Measurements from ENCODE around the gene CADM2.

The CADM2 gene

GRCh38 chr3:85185495-85185894, 226.7 kb downstream of the CADM2 start:
- no peak for DNase-seq (ENCODE audit: low read depth, low spot score)

DNA sequence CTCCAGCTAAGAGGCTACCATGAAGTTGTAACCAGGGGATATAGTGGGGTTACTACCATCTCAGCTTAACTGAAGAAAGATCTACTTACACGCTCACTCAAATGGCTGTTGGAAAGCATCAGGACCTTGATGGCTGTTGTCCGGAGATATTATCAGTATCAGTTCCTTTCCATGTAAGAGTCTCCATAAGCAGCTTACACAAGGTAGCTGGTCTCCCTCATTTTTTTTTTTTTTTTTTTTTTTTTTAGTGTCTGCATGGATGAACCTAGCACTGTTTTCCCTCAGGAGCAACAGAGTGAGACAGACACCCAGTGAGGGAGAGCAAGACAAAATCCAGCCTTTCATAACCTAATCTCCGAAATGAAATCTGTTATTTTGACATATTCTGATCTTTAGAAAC, 230.9 kb downstream of the CADM2 start:
- DNase-seq (ENCODE audit: low read depth, low spot score), result no peak

- no peak for DNase-seq (ENCODE audit: low read depth, low spot score)
These were observed 234.8 kb downstream of the CADM2 start for GRCh38 chr3:85193565-85193964.

- no peak for DNase-seq (ENCODE audit: low read depth, low spot score)
These were observed 249.9 kb downstream of the CADM2 start for GRCh38 chr3:85208650-85209049.

DNA sequence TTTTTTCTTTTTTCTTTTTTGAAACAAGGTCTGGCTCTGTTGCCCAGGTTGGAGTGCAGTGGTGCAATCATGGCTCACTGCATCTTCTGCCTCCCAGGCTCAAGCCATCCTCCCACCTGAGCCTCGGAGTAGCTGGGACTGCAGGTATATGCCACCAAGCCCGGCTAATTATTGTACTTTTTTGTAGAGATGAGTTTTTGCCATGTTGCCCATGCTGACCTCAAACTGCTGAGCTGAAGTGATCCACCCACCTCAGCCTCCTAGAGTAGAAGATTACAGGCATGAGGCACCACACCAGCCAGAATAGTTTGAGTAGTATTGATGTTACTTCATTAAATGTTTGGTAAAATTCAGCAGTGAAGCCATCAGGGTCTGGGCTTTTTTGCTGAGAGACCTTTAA, 251.8 kb downstream of the CADM2 start:
- DNase-seq (ENCODE audit: low read depth, low spot score), result no peak

GRCh38 chr3:85228966-85229365, 270.2 kb downstream of the CADM2 start:
- no peak for DNase-seq (ENCODE audit: low read depth, low spot score)

DNA sequence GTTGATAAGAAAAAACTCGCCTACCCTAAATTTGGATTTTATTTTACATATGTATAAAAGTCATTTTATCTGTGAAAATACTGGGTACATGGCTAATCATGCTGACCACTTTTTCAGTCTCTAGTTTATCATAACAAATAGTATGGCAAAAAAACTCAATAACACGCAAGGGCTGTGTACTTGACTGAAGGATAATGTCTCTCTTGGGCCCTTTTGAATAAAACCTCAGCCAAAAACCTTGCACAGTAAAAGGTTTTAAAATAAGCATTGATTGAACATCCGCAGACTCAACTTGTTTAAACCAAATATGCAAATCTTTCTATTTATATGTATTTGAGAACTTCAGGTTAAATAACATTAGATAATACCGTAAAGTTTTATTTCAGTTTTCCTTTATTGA, 285.3 kb downstream of the CADM2 start:
- DNase-seq (ENCODE audit: low read depth, low spot score), result no peak

GRCh38 chr3:85244519-85244918, 285.7 kb downstream of the CADM2 start:
- DNase-seq (ENCODE audit: low read depth, low spot score), result no peak

DNA sequence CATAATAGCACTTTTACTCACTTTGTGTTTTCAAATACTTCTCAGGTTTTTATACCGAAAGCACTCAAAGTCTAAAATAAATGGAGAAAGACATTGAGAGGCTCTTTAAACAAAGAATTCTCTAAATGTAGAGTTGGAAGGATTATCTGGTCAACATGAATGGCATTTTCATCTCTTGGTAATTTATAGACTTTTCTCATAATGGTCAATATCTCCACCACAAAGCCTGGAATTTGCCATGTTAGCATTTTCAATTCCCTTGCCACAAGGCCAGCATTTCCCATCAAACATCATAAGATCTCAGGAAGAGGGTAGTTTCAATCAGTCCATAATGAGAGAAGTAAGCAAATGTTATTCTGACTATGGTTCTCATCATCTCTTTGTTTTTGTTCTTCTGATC, 293.0 kb downstream of the CADM2 start:
- no peak for DNase-seq (ENCODE audit: low read depth, low spot score)

DNA sequence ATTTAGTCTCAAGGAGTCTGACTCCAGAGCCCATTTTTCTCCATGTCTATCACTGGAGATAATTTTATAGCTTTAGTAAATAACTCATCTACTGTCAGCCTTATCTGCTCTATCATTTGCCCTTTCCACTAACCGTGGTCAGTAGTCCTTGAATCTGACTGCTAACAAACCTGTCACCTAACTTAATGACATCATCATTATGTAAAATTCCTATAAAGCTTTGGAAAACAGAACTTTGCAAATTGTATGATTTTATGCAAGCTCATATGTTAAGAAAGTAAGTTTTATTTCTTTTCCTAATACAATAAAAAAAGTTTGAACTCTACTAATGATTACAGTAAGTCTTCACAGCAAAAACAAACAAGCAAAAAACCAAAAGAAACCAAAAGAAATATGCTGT, 293.9 kb downstream of the CADM2 start:
- DNase-seq (ENCODE audit: low read depth, low spot score), result no peak

DNA sequence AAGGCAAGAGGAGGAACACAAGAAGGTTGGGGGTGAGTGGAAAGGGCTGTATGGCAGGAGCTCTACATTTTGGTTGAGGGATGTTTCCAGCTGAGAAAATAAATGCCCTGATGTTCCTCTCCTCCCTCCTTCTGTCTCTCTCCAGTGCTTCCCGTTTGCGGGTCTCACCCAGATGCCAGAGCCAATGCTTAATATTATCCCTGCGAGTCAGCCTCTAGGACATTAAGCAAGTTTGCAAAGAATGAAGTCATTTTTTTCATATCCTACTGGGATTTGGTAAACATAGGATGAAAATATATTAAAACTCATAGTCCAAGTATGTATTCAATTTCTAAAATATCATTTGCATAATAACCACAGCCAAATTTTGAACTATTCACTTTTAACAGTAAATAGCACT, 295.9 kb downstream of the CADM2 start:
- no peak for DNase-seq (ENCODE audit: low read depth, low spot score)

GRCh38 chr3:85255949-85256348, 297.2 kb downstream of the CADM2 start:
- DNase-seq (ENCODE audit: low read depth, low spot score), result no peak

- DNase-seq (ENCODE audit: low read depth, low spot score), result no peak
These were observed 299.5 kb downstream of the CADM2 start for GRCh38 chr3:85258326-85258725.

- DNase-seq (ENCODE audit: low read depth, low spot score), result no peak
These were observed 300.0 kb downstream of the CADM2 start for GRCh38 chr3:85258819-85259218.

GRCh38 chr3:85259748-85260147, 301.0 kb downstream of the CADM2 start:
- no peak for DNase-seq (ENCODE audit: low read depth, low spot score)

GRCh38 chr3:85264381-85264780, 305.6 kb downstream of the CADM2 start:
- DNase-seq (ENCODE audit: low read depth, low spot score), result no peak

- no peak for DNase-seq (ENCODE audit: low read depth, low spot score)
These were observed 311.7 kb downstream of the CADM2 start for GRCh38 chr3:85270488-85270887.

DNA sequence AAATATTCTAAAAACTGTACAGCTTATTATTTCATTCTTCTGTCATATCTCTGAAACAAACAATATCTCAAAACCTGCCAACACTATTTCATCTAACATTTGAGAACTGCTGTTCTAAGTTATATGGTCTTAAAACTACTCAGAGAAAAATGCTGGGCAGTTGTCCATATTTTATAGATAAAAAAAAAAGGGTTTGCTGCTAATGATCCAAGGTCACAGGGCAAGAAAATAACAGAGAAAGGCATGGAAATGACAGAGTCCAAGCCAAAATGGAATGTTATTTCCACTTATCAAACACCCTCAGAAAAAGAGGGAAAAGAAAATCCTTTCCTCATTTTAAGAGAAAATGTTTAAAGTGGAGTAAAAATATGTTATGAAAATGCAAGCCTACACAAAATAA, 313.1 kb downstream of the CADM2 start:
- DNase-seq (ENCODE audit: low read depth, low spot score), result no peak

DNA sequence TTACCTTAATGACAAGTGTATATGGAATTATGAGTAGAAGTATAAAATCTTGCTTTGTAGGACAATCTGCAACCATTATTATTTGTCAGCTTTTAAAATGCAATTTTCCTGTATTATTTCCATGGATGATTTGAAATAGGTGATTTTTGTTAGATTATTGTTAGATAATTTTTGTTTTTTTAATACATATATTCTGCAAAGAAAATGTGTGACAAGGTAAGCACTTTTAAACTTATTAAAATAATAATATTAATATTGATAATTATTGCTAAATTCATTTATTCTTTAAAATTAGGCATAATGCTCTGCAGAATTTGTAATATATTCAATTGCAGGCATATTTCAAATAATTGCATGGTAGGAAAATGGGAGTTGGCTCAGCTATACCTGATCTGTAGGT, 329.5 kb downstream of the CADM2 start:
- DNase-seq (ENCODE audit: low read depth, low spot score), result no peak

GRCh38 chr3:85297291-85297690, 338.5 kb downstream of the CADM2 start:
- DNase-seq (ENCODE audit: low read depth, low spot score), result no peak

GRCh38 chr3:85298032-85298431, 339.2 kb downstream of the CADM2 start:
- DNase-seq (ENCODE audit: low read depth, low spot score), result no peak

- DNase-seq (ENCODE audit: low read depth, low spot score), result no peak
These were observed 344.4 kb downstream of the CADM2 start for GRCh38 chr3:85303156-85303555.

GRCh38 chr3:85304360-85304964, 345.7 kb downstream of the CADM2 start:
- no peak for DNase-seq (ENCODE audit: low read depth, low spot score)

- no peak for DNase-seq (ENCODE audit: low read depth, low spot score)
These were observed 353.5 kb downstream of the CADM2 start for GRCh38 chr3:85312331-85312730.

Measured in activated naive CD8-positive, alpha-beta T cell treated with anti-CD3 and anti-CD28 coated beads, Interleukin-2, amount 50 U/mL, for 16 hours (primary cell).